GM12801 (cell line): ENCODE results near the gene ZMYND8.

Experiments
- TF ChIP-seq, protein P1 (sequence below): IDR thresholded peaks from one replicate; pipeline ENCODE4 v1.5.1; 2011; ENCODE audit warnings: control low read depth; ENCODE audit not compliant: insufficient read length; ENCODE audit errors: extremely low read depth

ZMYND8 gene

GRCh38 chr20:47356526-47357295 is at the start of gene ZMYND8:
Gene ZMYND8, minus strand, starts transcription at chr20:47356699. Its CDS starts 29 bp downstream, at chr20:47356670.
- TF ChIP-seq, protein P1, sequence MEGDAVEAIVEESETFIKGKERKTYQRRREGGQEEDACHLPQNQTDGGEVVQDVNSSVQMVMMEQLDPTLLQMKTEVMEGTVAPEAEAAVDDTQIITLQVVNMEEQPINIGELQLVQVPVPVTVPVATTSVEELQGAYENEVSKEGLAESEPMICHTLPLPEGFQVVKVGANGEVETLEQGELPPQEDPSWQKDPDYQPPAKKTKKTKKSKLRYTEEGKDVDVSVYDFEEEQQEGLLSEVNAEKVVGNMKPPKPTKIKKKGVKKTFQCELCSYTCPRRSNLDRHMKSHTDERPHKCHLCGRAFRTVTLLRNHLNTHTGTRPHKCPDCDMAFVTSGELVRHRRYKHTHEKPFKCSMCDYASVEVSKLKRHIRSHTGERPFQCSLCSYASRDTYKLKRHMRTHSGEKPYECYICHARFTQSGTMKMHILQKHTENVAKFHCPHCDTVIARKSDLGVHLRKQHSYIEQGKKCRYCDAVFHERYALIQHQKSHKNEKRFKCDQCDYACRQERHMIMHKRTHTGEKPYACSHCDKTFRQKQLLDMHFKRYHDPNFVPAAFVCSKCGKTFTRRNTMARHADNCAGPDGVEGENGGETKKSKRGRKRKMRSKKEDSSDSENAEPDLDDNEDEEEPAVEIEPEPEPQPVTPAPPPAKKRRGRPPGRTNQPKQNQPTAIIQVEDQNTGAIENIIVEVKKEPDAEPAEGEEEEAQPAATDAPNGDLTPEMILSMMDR = no peak

DNA sequence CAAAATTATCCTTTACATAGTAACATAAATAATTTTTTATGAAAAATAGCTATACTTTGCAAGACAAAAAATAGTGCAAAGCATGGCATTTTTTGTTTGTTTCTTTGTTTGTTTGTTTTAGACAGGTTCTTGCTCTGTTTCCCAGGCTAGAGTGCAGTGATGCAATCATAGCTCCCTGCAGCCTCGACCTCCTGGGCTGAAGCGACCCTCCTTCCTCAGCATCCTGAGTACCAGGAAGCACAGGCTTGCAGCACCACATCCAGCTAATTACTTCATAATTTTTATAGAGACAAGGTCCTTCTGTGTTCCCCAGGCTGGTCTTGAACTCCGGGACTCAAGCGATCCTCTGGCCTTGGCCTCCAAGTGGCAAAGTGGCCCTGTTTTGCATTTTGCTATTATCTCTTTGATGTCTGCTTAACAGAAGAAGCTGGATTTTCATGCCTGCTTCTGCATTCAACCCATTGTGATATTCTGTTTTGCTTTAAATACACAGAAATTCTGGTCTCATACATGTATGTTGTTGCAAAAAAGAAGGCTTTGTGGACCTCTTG is 49.4 kb upstream of the ZMYND8 start:
- TF ChIP-seq, protein P1 = no peak

GRCh38 chr20:47400685-47401084 is 44.2 kb upstream of the ZMYND8 start:
- TF ChIP-seq, protein P1 = no peak

DNA sequence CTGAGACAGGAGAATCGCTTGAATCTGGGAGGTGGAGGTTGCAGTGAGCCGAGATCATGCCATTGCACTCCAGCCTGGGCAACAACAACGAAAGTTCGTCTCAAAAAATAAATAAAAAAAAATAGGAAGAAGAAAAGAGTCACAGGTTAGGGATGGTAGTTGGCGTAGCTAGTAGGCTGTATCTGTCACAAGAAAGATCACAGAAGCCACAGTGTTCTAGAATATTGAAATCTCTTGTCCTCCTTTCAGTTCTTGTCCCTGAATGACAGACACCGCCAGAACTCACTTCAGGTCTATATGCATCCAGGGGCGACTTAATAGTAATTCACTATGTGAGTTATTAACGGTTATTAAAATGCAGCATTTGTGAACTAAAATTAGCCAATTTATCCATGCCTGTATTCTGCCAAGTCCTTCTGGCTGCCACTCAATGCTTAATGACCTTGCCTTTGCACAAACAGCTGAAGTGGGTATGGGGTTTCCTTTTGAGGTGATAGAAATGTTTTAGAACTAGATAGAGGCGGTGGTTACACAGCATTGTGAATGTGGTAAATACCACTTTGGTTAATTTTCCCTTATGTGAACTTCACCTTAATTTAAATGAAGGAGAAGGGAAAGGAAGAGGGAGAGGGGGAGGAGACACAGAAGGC is 41.3 kb upstream of the ZMYND8 start:
- TF ChIP-seq, protein P1 = no peak

DNA sequence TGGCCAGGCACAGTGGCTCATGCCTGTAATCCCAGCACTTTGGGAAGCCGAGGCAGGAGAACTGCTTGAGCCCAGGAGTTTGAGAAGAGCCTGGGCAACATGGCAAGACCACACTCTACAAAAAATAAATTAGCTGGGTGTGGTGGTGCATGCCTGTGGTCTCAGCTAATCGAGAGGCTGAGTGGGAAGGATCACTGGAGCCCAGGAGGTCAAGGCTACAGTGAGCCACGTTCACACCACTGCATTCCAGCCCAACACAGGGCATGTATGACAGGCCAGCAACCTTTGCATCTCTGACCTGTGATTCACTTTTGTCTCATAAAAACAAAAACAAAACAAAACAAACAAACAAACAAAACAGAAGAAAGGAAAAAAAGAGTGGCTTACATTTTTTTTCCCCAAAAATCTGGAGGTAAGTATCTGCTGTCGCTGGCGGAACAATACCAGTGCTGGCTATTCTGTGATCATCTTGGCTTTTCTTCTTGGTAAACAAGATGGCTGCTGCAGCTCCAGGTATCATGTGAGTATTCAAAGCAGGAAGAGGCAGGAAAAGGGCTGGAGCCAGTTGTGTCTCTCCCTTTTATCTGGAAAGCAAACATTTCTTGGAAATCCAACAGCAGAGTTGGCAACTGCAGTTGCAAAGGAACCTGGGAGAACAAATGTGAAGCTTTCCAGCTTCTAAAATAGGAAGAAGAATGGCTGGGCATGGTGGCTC is 40.4 kb upstream of the ZMYND8 start:
- TF ChIP-seq, protein P1 = no peak

GRCh38 chr20:47392721-47393073 is 36.2 kb upstream of the ZMYND8 start:
- TF ChIP-seq, protein P1 = no peak
